Fibroblast of peridontal ligament (primary cell): ENCODE data around the gene GLB1L2.
A peak's percentile ranks its signal among the peaks of the same experiment; 100 is the strongest.

Experiments
- DNase-seq: peaks from one replicate; pipeline ENCODE4 v3.0.0-alpha.2; 2010; ENCODE audit errors: extremely low read depth

The GLB1L2 gene

GRCh38 chr11:134349109-134349801, 17.5 kb downstream of the GLB1L2 start:
- DNase-seq: no peak

GRCh38 chr11:134349802-134350355, 18.1 kb downstream of the GLB1L2 start:
- DNase-seq: no peak

DNA sequence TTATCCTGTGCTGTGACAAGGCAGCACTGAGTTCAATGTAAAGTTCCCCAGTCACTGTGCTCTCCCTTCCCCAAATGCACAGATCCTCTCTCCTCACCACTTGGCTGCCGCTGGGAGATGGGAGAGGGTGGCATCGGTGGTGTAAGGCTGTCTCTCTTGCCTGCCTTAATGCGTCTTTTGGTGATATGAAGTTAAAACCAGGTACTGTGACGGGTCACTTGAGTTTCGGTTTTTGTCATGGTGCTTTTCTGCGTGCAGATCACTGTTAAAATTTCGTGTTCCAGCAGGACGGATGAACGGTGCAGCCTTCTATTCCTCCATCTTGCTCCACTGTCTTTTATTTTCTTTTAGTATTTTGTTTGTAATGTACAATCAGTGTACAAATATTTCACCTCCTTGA, 18.6 kb downstream of the GLB1L2 start:
- DNase-seq: no peak

DNA sequence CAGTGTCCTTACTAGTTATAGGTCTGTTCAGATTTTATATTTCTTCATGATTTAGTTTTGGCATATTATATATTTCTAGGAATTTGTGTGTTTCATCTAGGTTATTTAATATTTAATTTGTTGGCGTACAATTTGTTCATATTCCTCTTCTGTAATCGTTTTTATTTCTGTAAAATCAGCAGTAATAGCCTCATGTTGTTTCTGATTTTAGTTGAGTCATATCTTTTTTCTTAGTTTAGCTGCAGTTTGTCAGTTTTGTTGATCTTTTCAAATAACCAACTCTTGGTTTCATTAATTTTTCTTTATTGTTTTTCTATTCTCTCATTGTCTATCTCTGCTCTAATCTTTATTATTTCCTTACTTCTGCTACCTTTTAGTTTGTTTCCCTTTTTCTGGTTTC, 20.3 kb downstream of the GLB1L2 start:
- no peak for DNase-seq

- no peak for DNase-seq
Observed at GRCh38 chr11:134355136-134355535, 23.3 kb downstream of the GLB1L2 start.

DNA sequence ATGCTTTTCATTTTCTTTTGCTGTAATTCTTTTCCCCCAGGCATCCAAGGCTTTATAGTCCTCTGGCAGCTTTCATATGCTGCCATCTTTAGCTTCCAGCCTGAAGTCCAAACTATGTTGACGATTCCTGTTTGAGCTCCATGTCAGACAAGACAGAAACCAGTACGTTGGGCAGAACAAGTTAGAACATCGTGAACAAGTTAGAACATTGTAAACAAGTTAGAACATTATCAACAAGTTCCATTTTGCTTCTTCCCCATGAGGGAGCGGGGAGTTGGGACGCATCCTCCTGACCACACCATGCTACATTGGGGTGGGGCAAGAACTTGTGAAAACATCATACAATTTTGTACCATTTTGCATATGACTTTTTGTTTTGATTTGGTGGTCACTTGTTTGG, 23.9 kb downstream of the GLB1L2 start:
- no peak for DNase-seq

DNA sequence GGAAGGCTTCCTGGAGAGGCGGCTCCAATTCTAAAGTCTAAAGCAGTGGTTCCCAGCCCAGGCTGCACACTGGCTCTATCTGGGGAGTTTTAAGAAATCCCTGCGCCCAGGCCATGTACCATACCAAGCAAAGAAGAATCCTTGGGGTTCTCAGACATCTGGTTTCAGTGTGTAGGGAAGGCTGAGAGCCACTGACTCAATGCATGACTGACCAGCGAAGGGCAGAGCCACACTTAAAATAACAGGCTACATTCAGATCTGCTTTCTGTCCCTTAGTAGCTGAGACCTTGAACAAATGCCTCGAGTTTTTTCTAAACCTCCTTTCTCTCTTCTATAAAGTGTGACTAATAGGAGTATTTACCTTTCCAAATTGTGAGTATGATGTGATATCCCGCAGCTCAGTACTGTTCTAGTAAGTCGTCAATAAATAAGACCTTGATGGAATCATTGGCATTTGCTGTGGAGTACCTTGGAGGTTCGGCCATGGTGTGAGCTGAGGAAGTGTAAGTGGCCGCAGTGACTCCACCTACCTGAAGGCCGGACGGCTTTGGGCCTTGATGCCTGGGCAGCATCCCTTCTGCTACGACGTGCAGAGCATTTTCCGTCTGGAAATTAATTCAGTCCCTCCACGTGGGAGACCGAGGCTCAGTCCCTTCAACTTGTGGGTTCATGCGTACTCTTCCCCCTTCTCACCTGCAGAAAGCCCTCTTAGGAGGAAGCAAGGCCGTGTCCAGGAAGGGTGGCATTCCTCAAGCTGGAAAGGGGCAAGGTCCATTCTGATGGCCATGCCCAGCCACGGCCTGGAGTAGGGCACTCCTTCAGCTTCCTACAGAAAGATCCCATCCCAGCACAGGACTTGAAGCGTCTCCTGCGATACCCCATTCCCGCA, 25.1 kb downstream of the GLB1L2 start:
- no peak for DNase-seq

- no peak for DNase-seq
Observed at GRCh38 chr11:134357545-134357839, 25.7 kb downstream of the GLB1L2 start.

DNA sequence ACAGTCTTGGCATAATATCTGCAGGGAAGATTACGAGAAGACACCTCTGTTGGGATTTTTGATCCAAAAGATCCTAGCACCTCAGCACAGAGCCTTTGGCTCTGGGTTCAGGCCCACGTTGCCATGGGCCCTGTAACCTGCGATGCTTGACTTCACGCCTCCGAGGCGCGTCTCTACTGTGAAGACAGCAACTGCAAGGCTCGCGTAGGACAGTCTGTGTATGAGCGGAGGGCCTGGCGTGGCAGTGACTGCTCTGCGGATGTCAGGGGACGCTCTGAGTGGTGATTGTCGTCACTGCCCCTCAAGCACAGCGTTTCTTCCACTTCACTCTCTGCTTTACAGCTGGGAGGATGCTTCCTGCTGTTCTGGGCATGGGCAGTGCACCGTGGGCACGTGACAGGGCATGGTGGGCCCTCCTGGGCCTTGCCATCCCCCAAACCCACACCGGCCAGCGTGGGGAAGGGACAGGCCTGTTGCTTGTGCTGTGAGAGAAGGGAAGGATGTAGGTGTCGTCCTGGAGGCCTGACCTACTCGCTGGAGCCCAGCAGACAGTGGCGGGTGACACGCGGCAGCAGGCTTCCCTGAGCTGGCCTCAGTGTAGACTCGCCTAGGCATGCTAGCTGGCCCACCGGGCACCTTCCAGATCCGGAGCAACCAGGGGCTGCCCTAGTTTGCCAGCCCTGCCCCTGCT, 26.5 kb downstream of the GLB1L2 start:
- DNase-seq: no peak

GRCh38 chr11:134358856-134359490, 27.2 kb downstream of the GLB1L2 start:
- no peak for DNase-seq

- no peak for DNase-seq
Observed at GRCh38 chr11:134359646-134360045, 27.9 kb downstream of the GLB1L2 start.

- DNase-seq: peak; percentile 1
Observed at GRCh38 chr11:134360050-134360835, 28.5 kb downstream of the GLB1L2 start.

DNA sequence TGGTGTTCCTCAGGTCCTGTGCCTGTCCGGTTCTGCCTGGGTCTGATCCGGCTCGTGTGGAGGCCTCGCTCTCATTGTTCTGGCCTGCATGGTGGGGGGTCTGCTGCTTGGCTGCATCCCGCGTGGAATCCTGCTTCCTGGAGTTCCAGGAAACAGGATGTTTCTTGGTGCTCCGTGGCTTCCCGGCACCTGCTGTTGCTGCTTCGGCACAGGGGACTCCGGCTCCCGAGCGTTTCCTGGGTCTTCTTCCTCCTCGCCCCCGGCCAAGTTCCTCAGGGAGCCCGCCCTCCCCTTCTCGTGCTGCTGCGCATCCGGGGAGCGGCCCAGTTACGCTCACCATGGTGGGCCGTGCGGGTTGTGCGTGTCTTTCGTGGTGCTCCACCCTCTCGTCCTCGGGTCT, 29.9 kb downstream of the GLB1L2 start:
- DNase-seq: no peak

GRCh38 chr11:134362192-134362901, 30.6 kb downstream of the GLB1L2 start:
- no peak for DNase-seq

DNA sequence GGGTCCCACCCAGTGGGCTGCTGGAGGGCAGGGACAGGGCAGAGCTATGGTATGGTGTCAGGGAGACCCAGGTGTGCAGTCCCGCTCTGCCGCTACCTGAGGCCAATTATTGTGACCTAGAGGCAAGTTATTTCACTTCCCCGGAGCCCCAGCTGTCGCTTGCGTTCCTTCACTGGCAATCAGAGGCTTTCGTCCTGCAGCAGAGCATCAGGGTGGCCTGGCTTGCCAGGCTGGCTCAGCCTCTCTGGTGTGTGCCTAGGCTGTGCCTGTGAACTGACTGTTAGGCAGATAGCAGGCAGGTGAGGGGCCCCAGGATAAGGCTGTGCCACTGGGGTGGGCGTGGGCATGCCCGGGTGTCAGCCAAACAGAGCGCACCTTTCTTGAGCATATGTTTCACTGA, 31.4 kb downstream of the GLB1L2 start:
- DNase-seq: no peak

DNA sequence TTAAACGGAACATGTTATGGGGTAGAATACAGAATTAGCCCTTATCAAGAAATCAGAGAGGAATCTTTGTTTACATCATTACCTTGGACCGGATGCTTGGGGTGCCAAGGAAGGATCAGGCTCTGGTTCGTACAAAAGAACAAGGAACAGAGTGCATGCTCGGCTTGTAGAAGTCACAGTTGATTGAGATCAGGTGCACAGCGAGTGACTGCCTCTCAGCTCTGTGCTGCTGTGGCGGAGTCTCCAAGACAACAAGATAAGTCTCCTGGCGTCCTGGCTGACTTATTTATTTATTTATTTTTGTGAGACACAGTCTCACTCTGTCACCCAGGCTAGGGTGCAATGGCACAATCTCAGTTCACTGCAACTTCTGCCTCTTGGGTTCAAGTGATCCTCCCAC, 31.8 kb downstream of the GLB1L2 start:
- no peak for DNase-seq

- DNase-seq: no peak
Observed at GRCh38 chr11:134364261-134364660, 32.5 kb downstream of the GLB1L2 start.

DNA sequence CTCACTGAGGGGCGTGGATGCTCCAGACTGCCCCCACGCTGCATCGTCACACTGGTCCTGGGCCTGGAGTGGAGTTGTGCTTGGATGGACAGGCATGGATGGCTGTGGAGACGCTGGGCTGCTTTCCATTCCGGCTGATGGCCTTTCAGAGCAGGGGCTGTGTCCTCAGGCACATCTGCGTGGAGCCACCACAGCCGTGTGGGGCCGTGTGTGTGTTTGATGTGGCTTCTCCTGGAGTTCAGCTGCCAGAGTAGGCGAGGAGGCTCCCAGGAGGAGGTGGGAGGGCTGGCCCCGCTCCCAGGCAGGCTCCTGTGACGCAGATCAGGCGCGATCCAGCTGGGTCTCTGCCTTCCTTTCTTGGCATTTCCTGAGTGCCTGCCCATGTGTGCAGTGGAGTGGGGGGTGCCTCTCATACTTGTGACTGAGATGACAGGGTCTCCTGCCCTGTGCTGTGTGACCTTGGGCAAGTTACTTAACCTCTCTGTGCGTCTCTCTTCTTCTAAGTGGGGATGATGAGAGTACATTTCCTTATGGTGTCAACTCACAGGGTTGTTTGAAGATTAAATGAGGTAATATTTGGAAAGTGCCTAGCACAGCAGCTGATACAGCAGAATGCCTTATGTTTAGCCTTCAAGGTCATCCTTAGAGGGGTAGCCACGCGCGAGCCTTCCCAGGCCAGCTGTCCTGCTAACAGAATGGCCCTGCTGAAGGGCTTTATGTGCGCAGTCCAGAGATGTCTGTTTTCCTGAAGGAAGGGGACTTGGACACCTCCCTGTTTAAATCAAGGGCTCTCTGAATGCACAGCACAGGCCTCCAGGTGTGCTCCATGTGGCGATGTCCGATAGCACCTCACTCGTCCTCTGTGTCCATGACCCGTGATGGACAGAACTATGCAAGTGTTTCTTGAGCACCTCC, 33.5 kb downstream of the GLB1L2 start:
- no peak for DNase-seq

- no peak for DNase-seq
Observed at GRCh38 chr11:134366254-134366653, 34.5 kb downstream of the GLB1L2 start.

DNA sequence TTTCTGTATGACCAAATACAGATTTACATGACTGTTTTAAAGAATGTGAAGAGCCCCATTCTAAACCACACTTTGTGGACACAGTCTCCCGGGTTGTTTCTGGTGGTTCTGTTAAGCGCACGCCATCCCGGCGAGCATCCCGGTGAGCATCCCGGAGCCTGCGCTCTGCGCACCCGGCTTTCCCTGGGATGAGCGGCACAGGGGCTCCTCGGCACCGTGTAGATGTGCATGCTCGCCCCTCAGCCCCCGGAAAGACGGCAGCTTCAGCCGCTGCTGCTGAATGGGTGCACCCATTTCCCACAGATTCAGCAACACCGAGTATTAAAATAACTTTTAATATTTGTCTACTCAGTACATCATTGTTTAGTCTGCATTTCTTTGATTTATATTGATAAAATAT, 36.0 kb downstream of the GLB1L2 start:
- DNase-seq: no peak
